ENCODE data around the gene AKAP8L.

AKAP8L gene

DNA sequence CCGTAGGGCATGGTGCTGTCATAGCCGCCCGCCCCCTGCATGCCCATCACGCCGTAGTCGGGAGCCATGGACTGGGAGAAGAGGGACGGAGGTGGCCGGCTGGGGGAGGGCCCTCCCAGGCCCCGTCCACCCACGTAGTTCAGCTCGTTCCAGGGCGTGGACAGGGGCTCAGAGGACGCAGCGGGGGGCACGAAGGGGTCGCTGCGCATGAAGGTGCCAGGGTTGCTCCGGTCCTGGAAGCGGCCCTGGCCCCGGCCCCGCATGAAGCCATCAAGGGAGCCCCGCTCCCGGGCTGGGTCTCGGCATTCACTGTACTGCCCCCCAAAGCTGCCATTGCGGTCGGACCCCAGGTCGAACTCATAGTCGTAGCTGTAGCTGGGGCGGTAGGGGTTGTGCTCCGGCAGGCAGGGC, 45.9 kb downstream of the AKAP8L start:
- DNase-seq (ENCODE audit: low read depth) = no peak
- H3K4me3 ChIP-seq (ENCODE audit: control insufficient read depth, low read depth, low read length) = no peak overlapping the region
- TF ChIP-seq CTCF (conservative IDR thresholded peaks at IDR 0.05; ENCODE audit: control insufficient read depth, insufficient read depth, low read depth, low read length) = no peak

GRCh38 chr19:15372470-15372869, 46.3 kb downstream of the AKAP8L start:
- no peak overlapping the region for H3K4me3 ChIP-seq (ENCODE audit: control insufficient read depth, low read depth, low read length)
- DNase-seq (ENCODE audit: low read depth) = no peak
- no peak for TF ChIP-seq CTCF (conservative IDR thresholded peaks at IDR 0.05; ENCODE audit: control insufficient read depth, insufficient read depth, low read depth, low read length)

DNA sequence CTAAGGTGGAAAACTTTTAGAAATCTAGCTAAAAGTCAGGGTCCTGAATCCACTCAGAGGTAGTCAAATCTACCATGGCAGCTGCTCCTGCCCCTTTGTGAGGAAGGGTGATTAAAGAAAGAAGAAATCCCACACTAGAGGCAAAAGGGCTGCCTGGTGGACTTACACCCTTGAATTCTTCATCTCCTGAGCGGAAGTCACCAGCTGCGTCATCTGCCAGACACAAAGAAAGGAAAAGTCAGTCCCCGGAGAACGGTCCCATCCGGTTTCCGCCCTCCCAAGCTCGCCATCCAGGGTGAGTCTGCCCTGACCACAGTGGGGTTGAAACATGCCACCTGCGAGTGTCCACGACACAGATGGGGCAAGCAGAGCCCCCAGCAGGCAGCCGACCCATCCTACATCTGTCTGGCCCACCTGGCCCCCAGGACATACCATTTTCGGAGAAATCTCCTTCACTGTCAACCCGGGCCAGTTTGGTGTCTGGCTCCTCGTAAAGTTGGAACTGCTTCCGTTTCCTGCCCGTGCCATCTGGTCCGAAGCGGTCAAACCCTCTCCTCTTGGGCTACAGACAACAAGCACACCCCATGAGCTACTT, 46.9 kb downstream of the AKAP8L start:
- TF ChIP-seq CTCF (conservative IDR thresholded peaks at IDR 0.05; ENCODE audit: control insufficient read depth, insufficient read depth, low read depth, low read length) = no peak

DNA sequence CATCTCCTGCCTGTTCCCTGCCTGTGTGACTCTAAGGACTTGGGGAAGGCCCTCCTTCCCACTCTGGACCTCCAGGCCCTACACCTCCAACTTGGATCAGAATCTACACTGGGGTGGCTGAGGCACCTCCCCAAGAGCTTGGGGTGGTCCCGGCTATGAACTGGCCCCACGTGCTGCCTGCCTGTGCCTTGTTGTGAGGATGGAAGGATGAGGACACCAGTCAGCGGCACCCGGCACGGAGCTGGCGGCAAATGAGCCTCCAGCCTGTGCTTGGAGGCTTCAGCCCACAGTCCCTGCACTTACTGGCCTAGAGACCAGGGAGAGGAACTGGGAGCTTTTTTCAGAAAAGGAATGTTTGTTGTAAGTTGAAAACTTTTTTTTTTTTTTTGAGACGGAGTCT, 47.7 kb downstream of the AKAP8L start:
- no peak for DNase-seq (ENCODE audit: low read depth)
- H3K4me3 ChIP-seq (ENCODE audit: control insufficient read depth, low read depth, low read length) = no peak overlapping the region
- no peak for TF ChIP-seq CTCF (conservative IDR thresholded peaks at IDR 0.05; ENCODE audit: control insufficient read depth, insufficient read depth, low read depth, low read length)

More for the DNA sequence above, 46.9 kb downstream of the AKAP8L start:
- no peak overlapping the region for H3K4me3 ChIP-seq (ENCODE audit: control insufficient read depth, low read depth, low read length)
- no peak for DNase-seq (ENCODE audit: low read depth)

GRCh38 chr19:15369594-15369891, 49.2 kb downstream of the AKAP8L start:
- DNase-seq (ENCODE audit: low read depth) = no peak
- H3K4me3 ChIP-seq (ENCODE audit: control insufficient read depth, low read depth, low read length) = no peak overlapping the region
- no peak for TF ChIP-seq CTCF (conservative IDR thresholded peaks at IDR 0.05; ENCODE audit: control insufficient read depth, insufficient read depth, low read depth, low read length)

GRCh38 chr19:15368798-15369593, 49.8 kb downstream of the AKAP8L start:
- DNase-seq (ENCODE audit: low read depth) = no peak
- no peak overlapping the region for H3K4me3 ChIP-seq (ENCODE audit: control insufficient read depth, low read depth, low read length)
- no peak for TF ChIP-seq CTCF (conservative IDR thresholded peaks at IDR 0.05; ENCODE audit: control insufficient read depth, insufficient read depth, low read depth, low read length)
